ENCODE measurements around the gene EPHB2. TPM values are rescaled to one million over a fixed set of nuclear protein-coding genes. Genes with fewer than 3 reads are reported as not detected.
A peak's percentile ranks its signal among the peaks of the same experiment; 100 is the strongest.

EPHB2 gene
- total and polyA plus RNA-seq, 2 of the 13 experiments (the other 11 are each of a cell fraction or from before 2014, with no cell fraction given) = 0.03 to 0.11 TPM

- TF ChIP-seq YEATS2 (CRISPR knock-in tag; IDR thresholded peaks at IDR 0.05; ENCODE audit: borderline replicate concordance) (no peak), HOXA7 (CRISPR knock-in tag; IDR thresholded peaks at IDR 0.05) (no peak), ZNF331 (CRISPR knock-in tag; IDR thresholded peaks at IDR 0.05) (no peak), ZNF878 (CRISPR knock-in tag; IDR thresholded peaks at IDR 0.05) (no peak), ZNF3 (CRISPR knock-in tag; IDR thresholded peaks at IDR 0.05) (no peak), FOXJ3 (CRISPR knock-in tag; IDR thresholded peaks at IDR 0.05; ENCODE audit: borderline replicate concordance) (no peak), HES4 (CRISPR knock-in tag; IDR thresholded peaks at IDR 0.05; ENCODE audit: borderline replicate concordance) (no peak), ZNF431 (CRISPR knock-in tag; IDR thresholded peaks at IDR 0.05; ENCODE audit: borderline replicate concordance, low read depth) (no peak), SOX13 (IDR thresholded peaks at IDR 0.05) (no peak), SOX13 (CRISPR knock-in tag; conservative IDR thresholded peaks at IDR 0.05 in 1 of 2, IDR thresholded peaks at IDR 0.05 in 1 of 2) (0 out of 4 replicates have a peak, but pooled peaks of 1 of the 2 experiments have one; percentile 19), NRL (CRISPR knock-in tag; IDR thresholded peaks at IDR 0.05; ENCODE audit: borderline replicate concordance) (no peak), HDAC6 (IDR thresholded peaks at IDR 0.05; ENCODE audit: low read depth, low read length) (no peak), PAWR (CRISPR knock-in tag; IDR thresholded peaks at IDR 0.05; ENCODE audit: borderline replicate concordance) (no peak), MTF1 (CRISPR knock-in tag; IDR thresholded peaks at IDR 0.05) (no peak), HNF4G (IDR thresholded peaks at IDR 0.05; ENCODE audit: borderline replicate concordance, low read depth, low read length) (peak; percentile 20; the same call in 1 of the 2 replicates), HNF4G (CRISPR knock-in tag; IDR thresholded peaks at IDR 0.05; ENCODE audit: borderline replicate concordance, low read depth) (no peak), MIXL1 (CRISPR knock-in tag; IDR thresholded peaks at IDR 0.05) (no peak), MEF2D (CRISPR knock-in tag; IDR thresholded peaks at IDR 0.05) (no peak), NR2F6 (IDR thresholded peaks at IDR 0.05) (peak; percentile 39), NR2F6 (CRISPR knock-in tag; IDR thresholded peaks at IDR 0.05) (no peak), POGK (CRISPR knock-in tag; conservative IDR thresholded peaks at IDR 0.05) (no peak), ZNF704 (CRISPR knock-in tag; IDR thresholded peaks at IDR 0.05; ENCODE audit: borderline replicate concordance) (no peak), NR2C2 (CRISPR knock-in tag; IDR thresholded peaks at IDR 0.05; ENCODE audit: borderline replicate concordance) (peak; percentile 71)
- TF ChIP-seq, protein P1, sequence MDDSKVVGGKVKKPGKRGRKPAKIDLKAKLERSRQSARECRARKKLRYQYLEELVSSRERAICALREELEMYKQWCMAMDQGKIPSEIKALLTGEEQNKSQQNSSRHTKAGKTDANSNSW (CRISPR knock-in tag; IDR thresholded peaks at IDR 0.05; ENCODE audit: borderline replicate concordance) = no peak
- TF ChIP-seq, protein P2, sequence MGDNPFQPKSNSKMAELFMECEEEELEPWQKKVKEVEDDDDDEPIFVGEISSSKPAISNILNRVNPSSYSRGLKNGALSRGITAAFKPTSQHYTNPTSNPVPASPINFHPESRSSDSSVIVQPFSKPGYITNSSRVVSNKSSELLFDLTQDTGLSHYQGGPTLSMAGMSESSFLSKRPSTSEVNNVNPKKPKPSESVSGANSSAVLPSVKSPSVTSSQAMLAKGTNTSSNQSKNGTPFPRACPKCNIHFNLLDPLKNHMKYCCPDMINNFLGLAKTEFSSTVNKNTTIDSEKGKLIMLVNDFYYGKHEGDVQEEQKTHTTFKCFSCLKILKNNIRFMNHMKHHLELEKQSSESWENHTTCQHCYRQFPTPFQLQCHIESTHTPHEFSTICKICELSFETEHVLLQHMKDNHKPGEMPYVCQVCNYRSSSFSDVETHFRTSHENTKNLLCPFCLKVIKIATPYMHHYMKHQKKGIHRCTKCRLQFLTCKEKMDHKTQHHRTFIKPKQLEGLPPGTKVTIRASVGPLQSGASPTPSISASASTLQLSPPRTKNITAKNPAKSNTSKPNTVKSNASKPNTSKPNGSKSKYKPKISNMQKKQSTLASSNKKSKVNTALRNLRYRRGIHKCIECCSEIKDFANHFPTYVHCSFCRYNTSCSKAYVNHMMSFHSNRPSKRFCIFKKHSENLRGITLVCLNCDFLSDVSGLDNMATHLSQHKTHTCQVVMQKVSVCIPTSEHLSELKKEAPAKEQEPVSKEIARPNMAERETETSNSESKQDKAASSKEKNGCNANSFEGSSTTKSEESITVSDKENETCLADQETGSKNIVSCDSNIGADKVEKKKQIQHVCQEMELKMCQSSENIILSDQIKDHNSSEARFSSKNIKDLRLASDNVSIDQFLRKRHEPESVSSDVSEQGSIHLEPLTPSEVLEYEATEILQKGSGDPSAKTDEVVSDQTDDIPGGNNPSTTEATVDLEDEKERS (CRISPR knock-in tag; IDR thresholded peaks at IDR 0.05) = no peak
Observed at GRCh38 chr1:22791831-22792347, 81.2 kb downstream of the EPHB2 start (continued).

Data from HepG2 (cell line).